ENCODE data around the gene PDE4D.

- TF ChIP-seq ZFP3 (CRISPR knock-in tag; IDR thresholded peaks at IDR 0.05) (no peak), BACH2 (CRISPR knock-in tag; IDR thresholded peaks at IDR 0.05; ENCODE audit: borderline replicate concordance) (no peak), CSRNP3 (CRISPR knock-in tag; IDR thresholded peaks at IDR 0.05) (no peak), ZNF8 (CRISPR knock-in tag; IDR thresholded peaks at IDR 0.05) (no peak)
Measured at GRCh38 chr5:59079622-59080620, 813.6 kb downstream of the PDE4D start.

All from SK-N-SH treated with all-trans-retinoic acid at 6 μM for 48 hours (cell line).